Rectal smooth muscle tissue (tissue), 1 donor: ENCODE measurements around the gene HNRNPDL.
A peak's percentile ranks its signal among the peaks of the same experiment; 100 is the strongest.
"Not testable (repeated sequence)": the region's sequence is repeated elsewhere in the genome, so short reads cannot be mapped to it uniquely, and the experiment has no call there.

Experiments
- H3K27ac ChIP-seq: one replicate; pipeline ENCODE4 v1.7.0; 2013; ENCODE audit warnings: low read depth, low read length, inconsistent platforms
- H3K27me3 ChIP-seq: one replicate; pipeline ENCODE4 v1.7.0; 2013; ENCODE audit warnings: low read length; ENCODE audit not compliant: control insufficient read depth, insufficient read depth
- H3K36me3 ChIP-seq: one replicate; pipeline ENCODE4 v1.7.0; 2013; ENCODE audit warnings: low read length; ENCODE audit not compliant: control insufficient read depth, insufficient read depth
- H3K4me1 ChIP-seq: one replicate; pipeline ENCODE4 v1.7.0; 2013; ENCODE audit warnings: low read length; ENCODE audit not compliant: control insufficient read depth, insufficient read depth
- H3K4me3 ChIP-seq: one replicate; pipeline ENCODE4 v1.7.0; 2013; ENCODE audit warnings: low read length
- H3K9ac ChIP-seq: one replicate; pipeline ENCODE4 v1.7.0; 2013; ENCODE audit warnings: low read length

Gene HNRNPDL

GRCh38 chr4:82429728-82430192 lies 502 bp downstream of the HNRNPDL start:
- H3K27me3 ChIP-seq: no peaks in the 10 kb centered on the region
- peak overlapping the region; percentile 89 for H3K4me3 ChIP-seq
- peaks cover 17% of the 10 kb centered on the region for H3K36me3 ChIP-seq
- peaks cover 23% of the 10 kb centered on the region for H3K4me1 ChIP-seq
- peak overlapping the region; percentile 91 for H3K27ac ChIP-seq
- peak overlapping the region; percentile 79 for H3K9ac ChIP-seq

DNA sequence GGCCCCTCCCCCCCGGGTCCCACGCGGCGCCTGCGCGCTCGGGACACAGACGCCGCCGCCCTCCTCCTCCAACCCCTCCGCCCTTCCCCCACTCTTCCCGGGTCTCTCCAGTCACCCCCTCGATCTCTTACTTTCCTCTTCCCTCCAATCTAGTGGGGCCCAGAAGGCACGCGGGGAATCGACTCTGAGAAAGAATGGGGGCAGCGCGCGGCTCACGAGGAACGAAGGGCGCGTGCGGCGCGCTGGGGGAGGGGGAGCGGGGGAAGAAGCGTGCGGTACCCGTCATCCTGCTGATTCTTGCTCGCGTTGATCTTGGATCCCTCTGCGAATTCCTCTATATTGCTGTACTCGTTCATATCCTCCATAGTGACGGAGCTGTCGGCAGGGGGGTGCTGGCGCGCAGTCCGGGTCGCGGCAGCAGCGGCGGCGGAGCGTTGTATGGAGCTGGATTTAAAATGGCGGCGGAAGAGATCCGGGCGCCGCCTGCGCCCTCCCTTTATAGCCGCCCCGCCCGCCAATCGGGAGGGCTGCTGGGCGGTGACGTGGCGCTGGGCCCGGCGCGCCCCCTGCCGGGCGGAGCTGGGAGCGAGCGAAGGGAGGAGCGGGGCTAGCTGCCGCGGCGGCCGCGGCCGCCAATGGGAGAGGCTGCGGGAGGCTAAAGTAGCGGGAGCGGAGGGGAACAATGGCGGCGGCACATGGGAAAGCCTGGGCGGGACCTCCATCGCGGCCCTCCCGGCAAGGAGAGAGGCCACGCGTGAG lies 1.1 kb downstream of the HNRNPDL start:
- Histone ChIP-seq H3K4me3 (peak overlapping the region; percentile 98), H3K27me3 (no peaks in the 10 kb centered on the region), H3K4me1 (peaks cover 23% of the 10 kb centered on the region), H3K27ac (peak overlapping the region; percentile 97), H3K36me3 (peaks cover 23% of the 10 kb centered on the region), H3K9ac (peak overlapping the region; percentile 88)

DNA sequence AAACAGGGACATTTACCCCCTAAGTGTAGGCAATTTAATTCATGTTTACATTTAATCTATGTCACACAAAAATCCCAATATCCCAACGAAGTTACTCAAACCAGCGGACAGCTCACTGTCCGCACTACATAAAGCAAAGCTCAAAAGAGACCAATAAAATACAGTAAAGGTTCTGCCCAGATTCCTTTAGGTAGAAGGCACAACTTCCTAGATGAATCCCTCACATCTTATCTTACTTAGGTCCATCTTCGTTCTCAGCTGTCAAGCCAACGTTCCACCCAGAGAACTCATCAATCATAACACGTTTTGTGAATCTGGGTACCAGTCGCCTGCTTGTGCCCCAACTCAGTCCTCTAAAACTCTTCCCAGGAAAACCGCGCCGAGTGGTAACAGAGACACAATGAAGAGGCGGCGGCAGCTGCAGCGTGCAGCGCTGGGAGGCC lies 1.7 kb downstream of the HNRNPDL start:
- Histone ChIP-seq H3K36me3 (peaks cover 25% of the 10 kb centered on the region), H3K9ac (peak overlapping the region; percentile 56), H3K4me3 (peak overlapping the region; percentile 98), H3K27me3 (no peaks in the 10 kb centered on the region), H3K27ac (peak overlapping the region; percentile 97), H3K4me1 (peaks cover 23% of the 10 kb centered on the region)

DNA sequence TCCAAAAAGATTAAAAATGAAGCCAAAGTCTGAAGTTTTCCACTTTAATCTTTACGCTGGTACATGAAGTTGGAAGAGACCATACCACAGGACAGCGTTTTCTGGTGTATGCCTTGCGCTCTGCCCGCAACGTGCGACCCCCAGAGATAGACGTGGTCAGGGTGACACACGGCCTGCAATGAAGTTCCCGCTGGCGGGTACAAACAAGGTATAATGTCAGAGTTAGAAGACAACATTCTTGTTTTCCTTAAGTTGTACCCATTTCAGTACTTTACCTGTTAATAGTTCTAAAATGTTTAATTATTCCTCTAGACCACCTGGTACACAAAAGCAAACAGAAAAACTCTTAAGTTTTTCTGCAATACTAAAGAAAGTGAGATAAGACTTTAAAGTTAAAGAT lies 4.8 kb downstream of the HNRNPDL start:
- Histone ChIP-seq H3K27ac (no peak overlapping the region), H3K36me3 (peaks cover 27% of the 10 kb centered on the region), H3K4me3 (no peak overlapping the region), H3K27me3 (no peaks in the 10 kb centered on the region), H3K9ac (no peak overlapping the region), H3K4me1 (peaks cover 18% of the 10 kb centered on the region)

DNA sequence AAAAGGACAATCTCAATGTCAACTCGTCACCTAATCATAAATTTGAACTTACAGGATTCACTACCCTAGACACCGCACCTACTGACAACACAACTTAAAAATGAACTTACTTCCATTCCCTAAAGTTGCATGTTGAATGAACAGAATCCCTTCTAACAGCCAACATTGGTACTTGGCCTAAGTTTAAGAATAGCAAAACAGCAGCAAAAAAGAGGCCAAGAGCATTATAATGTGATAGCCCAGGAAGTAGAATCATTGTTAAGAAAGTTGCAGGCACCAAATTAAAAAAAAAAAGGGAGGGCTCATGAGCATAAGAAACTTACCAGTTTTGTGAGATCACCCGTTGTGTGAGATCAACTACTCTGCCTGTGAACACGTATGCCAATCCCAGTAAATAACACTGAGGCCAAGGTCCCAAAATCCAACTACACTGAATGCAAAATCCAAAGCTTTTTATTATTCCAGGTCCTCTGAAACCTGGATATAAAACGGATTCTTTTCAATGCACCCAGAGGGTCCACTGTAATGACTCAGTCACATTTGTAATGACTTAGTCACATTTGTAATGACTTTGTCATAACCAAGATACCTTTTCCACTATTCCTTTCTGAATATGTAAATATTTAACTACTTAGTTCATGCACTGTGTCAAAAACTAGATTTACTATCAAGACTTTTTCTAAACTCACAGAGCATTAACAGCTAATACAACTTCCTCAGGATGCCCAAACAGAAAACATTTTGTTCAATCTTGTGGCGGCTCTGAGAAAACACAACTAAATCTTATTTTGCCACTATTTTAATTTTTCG lies 6.8 kb downstream of the HNRNPDL start:
- no peak overlapping the region for H3K9ac ChIP-seq
- H3K4me1 ChIP-seq: peaks cover 18% of the 10 kb centered on the region
- peaks cover 25% of the 10 kb centered on the region for H3K36me3 ChIP-seq
- H3K4me3 ChIP-seq: no peak overlapping the region
- no peak overlapping the region for H3K27ac ChIP-seq
- H3K27me3 ChIP-seq: no peaks in the 10 kb centered on the region

- no peak overlapping the region for H3K4me3 ChIP-seq
- no peaks in the 10 kb centered on the region for H3K27me3 ChIP-seq
- no peak overlapping the region for H3K27ac ChIP-seq
- H3K4me1 ChIP-seq: peaks cover 12% of the 10 kb centered on the region
- no peak overlapping the region for H3K9ac ChIP-seq
- H3K36me3 ChIP-seq: peaks cover 24% of the 10 kb centered on the region
These were observed 7.6 kb downstream of the HNRNPDL start for GRCh38 chr4:82422616-82423015.

GRCh38 chr4:82421796-82422560 lies 8.3 kb downstream of the HNRNPDL start:
- no peak overlapping the region for H3K4me3 ChIP-seq
- H3K4me1 ChIP-seq: peaks cover 8% of the 10 kb centered on the region
- no peak overlapping the region for H3K27ac ChIP-seq
- no peaks in the 10 kb centered on the region for H3K27me3 ChIP-seq
- H3K9ac ChIP-seq: no peak overlapping the region
- H3K36me3 ChIP-seq: peaks cover 23% of the 10 kb centered on the region

DNA sequence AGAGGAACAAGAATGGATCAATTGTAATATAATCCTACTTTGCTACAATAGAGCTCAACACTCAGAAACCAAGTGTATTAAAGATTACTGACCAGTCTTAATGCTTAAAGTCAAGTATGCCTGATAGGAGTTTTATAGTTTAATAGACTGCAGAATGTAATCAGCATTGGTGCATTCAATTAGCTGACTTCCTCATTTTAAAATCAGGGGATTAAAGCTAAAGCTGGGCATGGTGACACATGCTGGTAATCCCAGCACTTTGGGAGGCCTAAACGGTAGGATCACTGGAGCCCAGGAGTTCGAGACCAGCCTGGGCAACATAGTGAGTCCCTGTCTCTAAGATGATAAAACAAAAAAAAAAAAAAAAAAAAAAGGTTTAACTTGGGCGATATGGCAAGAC lies 10.8 kb downstream of the HNRNPDL start:
- no peak overlapping the region for H3K9ac ChIP-seq
- H3K27me3 ChIP-seq: no peaks in the 10 kb centered on the region
- H3K4me3 ChIP-seq: no peak overlapping the region
- H3K36me3 ChIP-seq: peaks cover 7% of the 10 kb centered on the region
- H3K4me1 ChIP-seq: no peaks in the 10 kb centered on the region
- no peak overlapping the region for H3K27ac ChIP-seq

DNA sequence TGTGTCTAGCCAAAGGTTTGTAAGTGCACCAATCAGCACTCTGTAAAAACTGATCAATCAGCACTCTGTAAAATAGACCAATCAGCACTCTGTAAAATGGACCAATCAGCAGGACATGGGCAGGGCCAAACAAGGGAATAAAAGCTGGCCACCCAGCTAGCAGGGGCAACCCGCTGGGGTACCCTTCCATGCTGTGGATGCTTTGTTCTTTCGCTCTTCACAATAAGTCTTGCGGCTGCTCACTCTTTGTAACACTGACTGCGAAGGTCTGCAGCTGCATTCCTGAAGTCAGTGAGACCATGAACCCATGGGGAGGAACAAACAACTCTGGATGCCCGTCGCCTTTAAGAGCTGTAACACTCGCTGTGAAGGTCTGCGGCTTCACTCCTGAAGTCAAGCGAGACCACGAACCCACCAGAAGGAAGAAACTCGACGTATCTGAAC lies 14.3 kb downstream of the HNRNPDL start:
- Histone ChIP-seq H3K4me1 (no peaks in the 10 kb centered on the region), H3K9ac (no peak overlapping the region), H3K36me3 (no peaks in the 10 kb centered on the region), H3K27ac (no peak overlapping the region), H3K4me3 (no peak overlapping the region), H3K27me3 (no peaks in the 10 kb centered on the region)

GRCh38 chr4:82415061-82415460 lies 15.2 kb downstream of the HNRNPDL start:
- H3K27me3 ChIP-seq, H3K9ac ChIP-seq, H3K36me3 ChIP-seq, H3K4me3 ChIP-seq, H3K4me1 ChIP-seq, H3K27ac ChIP-seq: not testable (repeated sequence)

- no peaks in the 10 kb centered on the region for H3K4me1 ChIP-seq
- no peak overlapping the region for H3K4me3 ChIP-seq
- no peak overlapping the region for H3K9ac ChIP-seq
- H3K36me3 ChIP-seq: no peaks in the 10 kb centered on the region
- H3K27ac ChIP-seq: no peak overlapping the region
- H3K27me3 ChIP-seq: no peaks in the 10 kb centered on the region
These were observed 26.5 kb downstream of the HNRNPDL start for GRCh38 chr4:82403725-82404124.

- Histone ChIP-seq H3K27ac (no peak overlapping the region), H3K36me3 (no peaks in the 10 kb centered on the region), H3K4me1 (no peaks in the 10 kb centered on the region), H3K4me3 (no peak overlapping the region), H3K27me3 (no peaks in the 10 kb centered on the region), H3K9ac (no peak overlapping the region)
These were observed 28.0 kb downstream of the HNRNPDL start for GRCh38 chr4:82402196-82402775.
